ENCODE results near the gene OR14K1.
"Not testable (repeated sequence)": the region's sequence is repeated elsewhere in the genome, so short reads cannot be mapped to it uniquely, and the experiment has no call there.

DNA sequence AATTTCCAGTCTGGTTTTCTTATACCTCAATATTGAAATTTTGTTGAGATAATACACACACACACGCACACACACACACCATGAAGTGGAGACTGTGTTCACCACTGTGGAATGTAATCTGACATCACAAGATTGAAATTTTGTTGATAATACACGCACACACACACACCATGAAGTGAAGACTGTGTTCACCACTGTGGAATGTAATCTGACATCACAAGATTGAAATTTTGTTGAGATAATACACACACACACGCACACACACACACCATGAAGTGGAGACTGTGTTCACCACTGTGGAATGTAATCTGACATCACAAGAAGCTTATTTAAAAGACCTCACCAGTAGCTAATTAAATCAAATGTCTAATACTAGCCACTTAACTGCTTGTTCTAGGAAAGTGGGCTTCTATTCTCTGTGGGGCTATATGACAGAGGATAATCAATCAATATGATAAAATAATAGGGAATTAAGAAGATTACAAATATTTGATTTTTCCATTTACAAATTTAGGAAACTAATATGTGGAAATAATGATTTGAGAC, 3.9 kb downstream of the OR14K1 start:
- TF ChIP-seq, protein P1, sequence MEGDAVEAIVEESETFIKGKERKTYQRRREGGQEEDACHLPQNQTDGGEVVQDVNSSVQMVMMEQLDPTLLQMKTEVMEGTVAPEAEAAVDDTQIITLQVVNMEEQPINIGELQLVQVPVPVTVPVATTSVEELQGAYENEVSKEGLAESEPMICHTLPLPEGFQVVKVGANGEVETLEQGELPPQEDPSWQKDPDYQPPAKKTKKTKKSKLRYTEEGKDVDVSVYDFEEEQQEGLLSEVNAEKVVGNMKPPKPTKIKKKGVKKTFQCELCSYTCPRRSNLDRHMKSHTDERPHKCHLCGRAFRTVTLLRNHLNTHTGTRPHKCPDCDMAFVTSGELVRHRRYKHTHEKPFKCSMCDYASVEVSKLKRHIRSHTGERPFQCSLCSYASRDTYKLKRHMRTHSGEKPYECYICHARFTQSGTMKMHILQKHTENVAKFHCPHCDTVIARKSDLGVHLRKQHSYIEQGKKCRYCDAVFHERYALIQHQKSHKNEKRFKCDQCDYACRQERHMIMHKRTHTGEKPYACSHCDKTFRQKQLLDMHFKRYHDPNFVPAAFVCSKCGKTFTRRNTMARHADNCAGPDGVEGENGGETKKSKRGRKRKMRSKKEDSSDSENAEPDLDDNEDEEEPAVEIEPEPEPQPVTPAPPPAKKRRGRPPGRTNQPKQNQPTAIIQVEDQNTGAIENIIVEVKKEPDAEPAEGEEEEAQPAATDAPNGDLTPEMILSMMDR (optimal IDR thresholded peaks at IDR 0.05 in 1 of 3, IDR thresholded peaks at IDR 0.05 in 1 of 3, conservative IDR thresholded peaks at IDR 0.05 in 1 of 3; ENCODE audit: extremely low read depth in 1 of 3, insufficient read depth in 2 of 3, low read length in 3 of 3): not testable (repeated sequence)
- TF ChIP-seq EZH2 (IDR thresholded peaks at IDR 0.05; ENCODE audit: low read length): not testable (repeated sequence)
